K562 treated with DMSO at 1 percent for 24 hours (cell line): ENCODE results near the gene HSPA1L. TPM values are rescaled to one million over a fixed set of nuclear protein-coding genes. Genes with fewer than 3 reads are reported as not detected.

ENCODE experiments used
- total RNA-seq: library from RNA; unstranded; fragments of 300-600 nt; gene quantifications from 2 replicates; pipeline ENCODE4 v1.2.3, GENCODE V29; 2022; ENCODE audit warnings: low read depth; ENCODE audit not compliant: insufficient read depth

HSPA1L gene
- total RNA-seq, result 4.2 and 4.5 TPM in 2 replicates

DNA sequence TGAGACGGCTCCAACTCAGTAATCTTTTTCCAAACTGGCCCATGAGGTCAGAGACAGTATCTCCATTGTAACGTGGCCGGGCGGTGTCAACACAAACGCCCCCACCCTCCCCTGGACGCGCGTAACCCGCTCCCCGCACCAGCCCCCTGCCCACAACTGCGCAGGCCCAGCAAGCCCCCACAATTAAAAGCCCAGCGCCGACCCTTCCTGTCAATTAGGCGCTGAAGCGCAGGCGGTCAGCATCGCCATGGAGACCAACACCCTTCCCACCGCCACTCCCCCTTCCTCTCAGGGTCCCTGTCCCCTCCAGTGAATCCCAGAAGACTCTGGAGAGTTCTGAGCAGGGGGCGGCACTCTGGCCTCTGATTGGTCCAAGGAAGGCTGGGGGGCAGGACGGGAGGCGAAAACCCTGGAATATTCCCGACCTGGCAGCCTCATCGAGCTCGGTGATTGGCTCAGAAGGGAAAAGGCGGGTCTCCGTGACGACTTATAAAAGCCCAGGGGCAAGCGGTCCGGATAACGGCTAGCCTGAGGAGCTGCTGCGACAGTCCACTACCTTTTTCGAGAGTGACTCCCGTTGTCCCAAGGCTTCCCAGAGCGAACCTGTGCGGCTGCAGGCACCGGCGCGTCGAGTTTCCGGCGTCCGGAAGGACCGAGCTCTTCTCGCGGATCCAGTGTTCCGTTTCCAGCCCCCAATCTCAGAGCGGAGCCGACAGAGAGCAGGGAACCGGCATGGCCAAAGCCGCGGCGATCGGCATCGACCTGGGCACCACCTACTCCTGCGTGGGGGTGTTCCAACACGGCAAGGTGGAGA is at the start of gene HSPA1L, which contains the start of gene HSPA1A:
Gene HSPA1L (minus strand): TSS at position 259 of the 814 bp plus-strand sequence. CDS start 3,311 bp downstream, outside the sequence.
Gene HSPA1A (plus strand): TSS at position 519 of the 814 bp plus-strand sequence. CDS start 214 bp downstream, at position 733.

DNA sequence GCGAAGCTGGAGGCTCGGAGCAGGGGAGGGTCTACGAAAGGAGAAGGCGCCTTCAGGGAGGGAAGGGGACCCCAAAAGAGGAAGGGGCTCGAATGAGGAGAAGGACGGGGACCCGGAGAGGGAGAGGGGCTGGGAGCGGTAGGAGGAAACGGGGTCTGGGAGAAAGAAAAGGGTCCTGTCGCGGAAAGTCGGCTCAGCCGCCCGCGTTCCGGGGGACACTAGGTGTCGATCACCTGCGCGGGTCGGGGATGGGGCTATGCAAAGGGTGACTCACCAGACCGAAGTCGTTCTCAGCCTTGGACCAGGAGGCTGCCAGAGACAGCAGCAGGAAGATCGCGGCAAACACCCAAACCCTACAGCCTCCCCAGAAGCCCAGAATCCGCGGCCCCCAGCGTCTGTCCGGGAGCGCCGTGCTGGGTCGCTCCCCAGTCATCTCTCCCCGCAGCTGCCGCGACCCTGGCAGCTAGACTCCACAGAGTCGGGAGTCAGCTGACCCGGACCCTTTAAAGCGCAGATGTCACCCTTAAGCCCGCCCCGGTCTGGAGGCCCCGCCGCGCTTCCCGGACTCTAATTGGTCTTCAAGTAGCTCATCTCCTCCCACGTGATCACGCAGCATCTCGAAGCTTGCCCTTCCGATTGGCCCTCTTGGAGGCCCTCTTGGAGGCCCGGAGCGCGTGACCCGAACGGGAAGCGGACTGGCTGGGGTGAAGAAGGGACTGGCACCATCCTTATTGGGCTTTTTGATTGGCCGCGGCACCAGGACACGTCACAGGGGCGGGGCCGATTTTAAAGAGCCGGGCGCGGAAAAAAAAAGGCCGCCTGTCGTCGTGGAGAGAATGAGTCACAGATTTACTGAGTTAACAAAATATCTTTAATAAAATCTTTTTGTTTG is 47.5 kb upstream of the HSPA1L start, which contains the start of gene NEU1:
Gene NEU1 (minus strand): TSS at position 478 of the 892 bp plus-strand sequence. CDS start 45 bp downstream, at position 433.

DNA sequence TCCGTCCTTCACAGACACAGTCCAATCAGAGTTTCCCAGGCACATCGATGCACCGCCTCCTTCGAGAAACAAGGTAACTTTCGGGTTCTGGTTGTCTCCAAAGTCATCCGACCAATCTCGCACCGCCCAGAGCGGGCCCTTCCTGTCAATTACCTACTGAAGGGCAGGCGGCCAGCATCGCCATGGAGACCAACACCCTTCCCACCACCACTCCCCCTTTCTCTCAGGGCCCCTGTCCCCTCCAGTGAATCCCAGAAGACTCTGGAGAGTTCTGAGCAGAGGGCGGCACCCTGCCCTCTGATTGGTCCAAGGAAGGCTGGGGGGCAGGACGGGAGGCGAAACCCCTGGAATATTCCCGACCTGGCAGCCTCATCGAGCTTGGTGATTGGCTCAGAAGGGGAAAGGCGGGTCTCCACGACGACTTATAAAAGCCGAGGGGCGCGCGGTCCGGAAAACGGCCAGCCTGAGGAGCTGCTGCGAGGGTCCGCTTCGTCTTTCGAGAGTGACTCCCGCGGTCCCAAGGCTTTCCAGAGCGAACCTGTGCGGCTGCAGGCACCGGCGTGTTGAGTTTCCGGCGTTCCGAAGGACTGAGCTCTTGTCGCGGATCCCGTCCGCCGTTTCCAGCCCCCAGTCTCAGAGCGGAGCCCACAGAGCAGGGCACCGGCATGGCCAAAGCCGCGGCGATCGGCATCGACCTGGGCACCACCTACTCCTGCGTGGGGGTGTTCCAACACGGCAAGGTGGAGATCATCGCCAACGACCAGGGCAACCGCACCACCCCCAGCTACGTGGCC is 12.4 kb upstream of the HSPA1L start, which contains the start of gene HSPA1B:
Gene HSPA1B (plus strand): TSS at position 453 of the 794 bp plus-strand sequence. CDS start 213 bp downstream, at position 666.

DNA sequence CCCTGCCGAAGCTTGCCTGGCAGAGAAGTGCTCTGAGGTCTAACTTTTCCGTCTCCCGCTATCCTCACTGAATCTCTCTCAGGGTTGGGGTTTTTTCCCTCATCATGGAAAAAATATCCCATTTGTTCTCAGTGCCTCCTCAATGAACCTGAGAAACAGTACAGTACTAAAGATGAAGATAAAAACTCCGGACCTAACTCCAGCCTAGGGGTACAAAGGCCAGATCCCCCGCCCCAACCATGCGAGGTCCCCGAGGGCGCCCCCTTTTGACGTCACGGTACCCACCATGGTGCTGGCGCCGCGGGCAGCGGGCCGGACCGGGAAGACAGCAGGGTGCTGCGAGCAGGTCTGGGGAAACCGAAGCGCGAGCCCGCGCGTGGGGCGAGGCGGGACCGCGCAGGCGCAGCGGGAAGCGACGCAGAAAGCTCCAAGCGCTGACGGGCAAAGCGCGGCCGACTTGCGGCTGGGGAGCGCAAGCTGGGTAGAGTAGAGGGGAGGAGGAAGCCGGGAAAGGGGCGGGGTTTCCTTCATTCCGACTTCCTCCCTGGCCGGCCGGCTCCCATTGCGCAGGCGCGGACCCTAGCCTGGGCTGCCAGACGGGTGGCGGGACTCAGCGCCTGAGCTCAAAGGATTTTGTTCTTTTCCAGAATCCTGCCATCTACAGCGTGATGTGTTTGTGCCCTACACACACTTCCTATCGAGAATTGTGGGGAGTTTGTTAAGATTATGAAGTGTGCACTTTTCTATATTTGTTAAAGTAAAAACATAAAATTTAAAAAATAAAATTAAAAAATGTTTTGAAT is 8.4 kb downstream of the HSPA1L start, which contains the start of gene LSM2:
Gene LSM2 (minus strand): TSS at position 497 of the 803 bp plus-strand sequence. CDS start 209 bp downstream, at position 288.

GRCh38 chr6:31795616-31796298 is 19.3 kb downstream of the HSPA1L start, which contains the start of gene VARS1:
TSS of gene VARS1 (minus strand) at chr6:31795752. CDS start at chr6:31795217, 535 bp downstream.

DNA sequence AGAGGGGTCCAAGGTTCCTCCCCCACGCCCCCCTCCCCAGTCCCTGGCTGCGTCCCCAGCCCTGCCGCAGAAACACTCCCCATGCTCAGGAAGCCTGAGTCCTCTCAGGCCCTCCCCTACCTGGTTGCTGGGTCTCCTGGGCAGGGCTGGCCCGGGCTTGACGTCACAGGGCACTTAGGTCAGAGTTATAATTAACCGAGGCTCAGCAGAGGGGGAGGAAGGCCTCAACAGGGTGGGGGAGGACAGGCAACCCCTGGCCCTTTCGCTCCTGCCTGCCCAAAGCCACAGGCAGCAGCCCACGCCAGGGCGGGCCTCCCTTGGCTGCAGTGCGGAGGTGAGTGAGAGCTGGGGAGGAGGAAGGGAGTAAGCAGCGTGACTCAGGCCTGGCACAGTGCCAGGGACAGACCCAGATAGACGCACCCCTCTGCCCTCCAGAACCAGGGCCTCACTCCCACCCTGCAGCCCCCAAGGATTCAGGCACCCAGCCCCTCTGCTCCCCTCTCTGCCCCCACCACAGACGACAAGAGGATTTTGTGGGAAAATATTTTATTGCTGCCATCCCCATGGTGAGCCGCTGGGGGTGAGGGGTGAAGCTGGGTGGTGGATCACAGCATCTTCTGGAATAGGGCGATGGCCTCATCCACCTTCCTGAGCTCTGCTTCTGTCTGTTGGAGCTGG is 38.0 kb downstream of the HSPA1L start, which contains the start of gene VWA7:
Gene VWA7 (minus strand): TSS at position 340 of the 678 bp plus-strand sequence. CDS start 549 bp downstream, outside the sequence.

GRCh38 chr6:31762356-31762755 is 52.7 kb downstream of the HSPA1L start, which contains the start of gene SAPCD1:
TSS of gene SAPCD1 (plus strand) at chr6:31762656. CDS start at chr6:31763055, 399 bp downstream.

Other genes with a start within 250 kb of the HSPA1L start
- gene LTA, start 243.0 kb downstream of the HSPA1L start, total RNA-seq, result 0.42 TPM in 1 of 2 replicates, not detected in the other
- 0.32 and 0.80 TPM in 2 replicates for gene TNF, start 239.7 kb downstream of the HSPA1L start, total RNA-seq
- gene LTB, start 232.9 kb downstream of the HSPA1L start, total RNA-seq, result 2.1 TPM in 1 of 2 replicates, not detected in the other
- gene LST1, start 229.0 kb downstream of the HSPA1L start, total RNA-seq, result 1.2 and 4.7 TPM in 2 replicates
- 1.8 and 2.2 TPM in 2 replicates for gene NCR3, start 222.3 kb downstream of the HSPA1L start, total RNA-seq
- 8.9 and 11.5 TPM in 2 replicates for gene AIF1, start 200.0 kb downstream of the HSPA1L start, total RNA-seq
- gene PRRC2A, start 194.6 kb downstream of the HSPA1L start, total RNA-seq, result 276 and 279 TPM in 2 replicates
- 470 and 501 TPM in 2 replicates for gene BAG6, start 162.6 kb downstream of the HSPA1L start, total RNA-seq
- gene APOM, start 159.4 kb downstream of the HSPA1L start, total RNA-seq, result 5.6 and 8.4 TPM in 2 replicates
- 42.1 and 44.2 TPM in 2 replicates for gene C6orf47, start 154.5 kb downstream of the HSPA1L start, total RNA-seq
- 62.9 and 68.1 TPM in 2 replicates for gene GPANK1, start 150.3 kb downstream of the HSPA1L start, total RNA-seq
- gene CSNK2B, start 149.2 kb downstream of the HSPA1L start, total RNA-seq, result 569 and 630 TPM in 2 replicates
- gene LY6G5B, start 145.3 kb downstream of the HSPA1L start, total RNA-seq, result 4.5 and 6.0 TPM in 2 replicates
- 0.45 TPM in 1 of 2 replicates, not detected in the other for gene LY6G5C, start 134.2 kb downstream of the HSPA1L start, total RNA-seq
- 104 and 110 TPM in 2 replicates for gene ABHD16A, start 112.0 kb downstream of the HSPA1L start, total RNA-seq
- not detected in 2 replicates for gene LY6G6F, start 108.4 kb downstream of the HSPA1L start, total RNA-seq
- gene LY6G6D, start 99.9 kb downstream of the HSPA1L start, total RNA-seq, result not detected in 2 replicates
- gene LY6G6C, start 93.5 kb downstream of the HSPA1L start, total RNA-seq, result not detected in 2 replicates
- gene MPIG6B, start 91.9 kb downstream of the HSPA1L start, total RNA-seq, result not detected in 2 replicates
- 60.3 and 69.2 TPM in 2 replicates for gene DDAH2, start 86.0 kb downstream of the HSPA1L start, total RNA-seq
- gene CLIC1, start 78.8 kb downstream of the HSPA1L start, total RNA-seq, result 1,325 and 1,384 TPM in 2 replicates
- 31.2 and 34.8 TPM in 2 replicates for gene MSH5, start 75.3 kb downstream of the HSPA1L start, total RNA-seq
- 4.5 and 5.1 TPM in 2 replicates for gene SAPCD1, start 52.6 kb downstream of the HSPA1L start, total RNA-seq
- gene VWA7, start 38.0 kb downstream of the HSPA1L start, total RNA-seq, result 5.7 and 7.6 TPM in 2 replicates
- 128 and 134 TPM in 2 replicates for gene VARS1, start 19.5 kb downstream of the HSPA1L start, total RNA-seq
- 164 and 168 TPM in 2 replicates for gene LSM2, start 8.3 kb downstream of the HSPA1L start, total RNA-seq
- 1,066 and 1,122 TPM in 2 replicates for gene HSPA1A, start 260 bp upstream of the HSPA1L start, total RNA-seq
- gene HSPA1B, start 12.5 kb upstream of the HSPA1L start, total RNA-seq, result 895 and 916 TPM in 2 replicates
- 325 and 330 TPM in 2 replicates for gene NEU1, start 47.5 kb upstream of the HSPA1L start, total RNA-seq
- 10.9 and 11.4 TPM in 2 replicates for gene SLC44A4, start 63.7 kb upstream of the HSPA1L start, total RNA-seq
- 93.8 and 95.0 TPM in 2 replicates for gene EHMT2, start 82.4 kb upstream of the HSPA1L start, total RNA-seq
- gene ZBTB12, start 86.8 kb upstream of the HSPA1L start, total RNA-seq, result 8.6 and 11.4 TPM in 2 replicates
- 7.2 and 10.1 TPM in 2 replicates for gene C2, start 112.4 kb upstream of the HSPA1L start, total RNA-seq
- gene CFB, start 130.8 kb upstream of the HSPA1L start, total RNA-seq, result 2.5 and 2.8 TPM in 2 replicates
- gene NELFE, start 143.7 kb upstream of the HSPA1L start, total RNA-seq, result 120 and 122 TPM in 2 replicates
- 75.7 and 86.4 TPM in 2 replicates for gene SKIC2, start 143.9 kb upstream of the HSPA1L start, total RNA-seq
- 23.3 and 24.2 TPM in 2 replicates for gene DXO, start 156.9 kb upstream of the HSPA1L start, total RNA-seq
- 4.4 and 5.0 TPM in 2 replicates for gene C4A, start 166.8 kb upstream of the HSPA1L start, total RNA-seq
- gene C4B, start 199.5 kb upstream of the HSPA1L start, total RNA-seq, result 3.8 and 7.6 TPM in 2 replicates
- 0.49 and 1.4 TPM in 2 replicates for gene CYP21A2, start 223.1 kb upstream of the HSPA1L start, total RNA-seq